Measurements from ENCODE around the gene TCF3. TPM values are rescaled to one million over a fixed set of nuclear protein-coding genes. Genes with fewer than 3 reads are reported as not detected.

Gene TCF3
- total and polyA plus RNA-seq, 2 of the 8 experiments (the other 6 are each of a cell fraction or from before 2014, with no cell fraction given), result 241 to 348 TPM

GRCh38 chr19:1672038-1672768, 19.8 kb upstream of the TCF3 start:
- WGBS, 2 experiments (ENCODE audit: extremely low coverage in 1 of 2, insufficient coverage in 1 of 2, insufficient read length in 1 of 2, insufficient replicate concordance in 2 of 2, low coverage in 1 of 2, low lambda C conversion rate in 2 of 2, missing lambda C conversion rate in 1 of 2), result 19% methylated on average over 34 of the region's 57 CpGs; no CpG with 5 or more reads in 1 of the 2 experiments
- Histone ChIP-seq H3K56ac (replicated peaks; ENCODE audit: insufficient read length, low read depth, low read length) (no peak overlapping the region), H3K36me3 (ENCODE audit: control insufficient read depth in 2 of 4, insufficient read depth in 4 of 4, low read length in 3 of 4) (no peaks in the 10 kb centered on the region), H4K5ac (ENCODE audit: insufficient read length, low read depth, low read length) (no peak overlapping the region), H3K18ac (ENCODE audit: extremely low read depth, low read length) (no peak overlapping the region), H3K27ac (ENCODE audit: low read depth, low read length) (no peak overlapping the region), H4K8ac (ENCODE audit: extremely low read depth, insufficient read depth, low read length) (no peak overlapping the region), H2BK20ac (ENCODE audit: low read length) (no peak overlapping the region), H3K79me2 (ENCODE audit: control insufficient read depth in 1 of 2, insufficient read depth in 2 of 2, low read length in 2 of 2) (no peaks in the 10 kb centered on the region), H4K20me1 (replicated peaks in 1 of 2; ENCODE audit: control insufficient read depth in 1 of 2, insufficient read depth in 2 of 2, low read length in 2 of 2) (peaks cover 0 to 6% of the 10 kb centered on the region in 2 experiments), H3K4ac (replicated peaks; ENCODE audit: insufficient read length, low read depth, low read length) (no peak overlapping the region), H3K9me3 (ENCODE audit: insufficient read depth in 2 of 2, low read depth in 1 of 2, low read length in 1 of 2) (no peaks in the 10 kb centered on the region), H2AFZ (ENCODE audit: low read length) (no peak overlapping the region), H3K23me2 (ENCODE audit: low read depth, low read length) (peaks cover 14% of the 10 kb centered on the region), H3K4me1 (replicated peaks in 1 of 4; ENCODE audit: control insufficient read depth in 3 of 4, insufficient read depth in 4 of 4, low read length in 3 of 4) (peaks cover 0 to 16% (median 10%) of the 10 kb centered on the region in 4 experiments; a peak in 6 of 7 replicates), H3K27me3 (replicated peaks in 1 of 4; ENCODE audit: control insufficient read depth in 3 of 4, extremely low read depth in 1 of 4, insufficient read depth in 3 of 4, low read length in 3 of 4) (peaks cover 34 to 91% (median 80%) of the 10 kb centered on the region in 4 experiments), H4K91ac (replicated peaks; ENCODE audit: insufficient read length, low read length) (no peak overlapping the region), H3K79me1 (ENCODE audit: low read depth, low read length) (no peaks in the 10 kb centered on the region), H2AK5ac (ENCODE audit: low read depth, low read length) (no peak overlapping the region), H3K9ac (replicated peaks in 1 of 4; ENCODE audit: extremely low read depth in 1 of 4, low read depth in 3 of 4, low read length in 3 of 4) (no peak overlapping the region), H3K23ac (ENCODE audit: insufficient read length) (no peak overlapping the region), H2BK12ac (ENCODE audit: low read depth, low read length) (no peak overlapping the region), H2BK120ac (replicated peaks; ENCODE audit: low read depth, low read length) (no peak overlapping the region), H2BK5ac (ENCODE audit: low read depth, low read length) (no peak overlapping the region), H3K14ac (ENCODE audit: insufficient read length) (no peak overlapping the region), H2BK15ac (ENCODE audit: low read length) (no peak overlapping the region), H3K4me2 (ENCODE audit: insufficient read depth in 1 of 2, low read depth in 2 of 2, low read length in 2 of 2) (peak overlapping the region; percentile 3 to 93), H3K4me3 (ENCODE audit: extremely low read depth in 1 of 4, insufficient read depth in 2 of 4, low read depth in 3 of 4, low read length in 4 of 4) (peak overlapping the region in 3 of 4 experiments; percentile 5 to 60 (median 6); a peak in 4 of 8 replicates)
- DNase-seq (ENCODE audit: low read depth in 1 of 2, low spot score in 2 of 2), result peak in 1 of 2 experiments; percentile 81
- no peak for FAIRE-seq
- ChIA-PET CTCF (ENCODE audit: partially characterized antibody) (interaction anchor here (0.6 to 6.0 kb wide), 52 partner anchors 9 to 1029 kb away, joined by 3 to 59 read pairs (median 4); partner anchors contain the start of gene UQCR11), POLR2A (ENCODE audit: partially characterized antibody) (interaction anchor here (0.8 to 2.3 kb wide), 4 partner anchors 9 to 93 kb away, joined by 3 to 6 read pairs (median 3); no protein-coding TSS in a partner anchor)
- TF ChIP-seq RAD21 (IDR thresholded peaks at IDR 0.05 in 1 of 2, conservative IDR thresholded peaks at IDR 0.05 in 1 of 2; ENCODE audit: low read depth in 2 of 2, low read length in 2 of 2), result peak; percentile 79 to 85
- TF ChIP-seq MAX (IDR thresholded peaks at IDR 0.05), result peak; percentile 87
- TF ChIP-seq E2F6 (IDR thresholded peaks at IDR 0.05), result peak; percentile 70
- no peak for TF ChIP-seq SP2 (IDR thresholded peaks at IDR 0.05; ENCODE audit: low read length)
- 0 out of 2 replicates have a peak, but pooled peaks have one; percentile 11 for TF ChIP-seq USF2 (IDR thresholded peaks at IDR 0.05; ENCODE audit: low read length)
- TF ChIP-seq CTCF (IDR thresholded peaks at IDR 0.05; ENCODE audit: control extremely low read depth in 1 of 3, insufficient read depth in 1 of 3, low read depth in 1 of 3, low read length in 3 of 3), result peak; percentile 47 to 82 (median 80)

Measured in H1 (cell line).